Lung (tissue), 12 donors: ENCODE measurements around the gene GFPT2. TPM values are rescaled to one million over a fixed set of nuclear protein-coding genes. Genes with fewer than 3 reads are reported as not detected.
A peak's percentile ranks its signal among the peaks of the same experiment; 100 is the strongest.

Experiments
- ATAC-seq: fragments of 200-7000 bp; cut with Tn5 transposase; one replicate; pipeline ENCODE4 v1.9.1; 2020; ENCODE audit warnings: moderate number of reproducible peaks; ENCODE audit not compliant: insufficient read depth, low FRiP score
- DNase-seq, 3 donors: peaks; one replicate each; pipeline ENCODE4 v3.0.0-alpha.2; 2013 to 2017
- H3K27ac ChIP-seq, 2 donors: one replicate each; pipeline ENCODE4 v1.5.1; 2013; ENCODE audit warnings: mild to moderate bottlenecking in 2 of 2, moderate library complexity in 2 of 2, control low read depth in 1 of 2, inconsistent platforms in 1 of 2, low read depth in 1 of 2, low read length in 1 of 2
- H3K27me3 ChIP-seq, 3 donors: one replicate each; pipeline ENCODE4 v1.5.1; 2013; ENCODE audit warnings: low read length in 2 of 3; ENCODE audit not compliant: control insufficient read depth in 3 of 3, insufficient read depth in 3 of 3
- H3K36me3 ChIP-seq, 4 donors: one replicate each; pipeline ENCODE4 v1.5.1; 2013; ENCODE audit warnings: low read length in 4 of 4, mild to moderate bottlenecking in 1 of 4, moderate library complexity in 1 of 4; ENCODE audit not compliant: control insufficient read depth in 4 of 4, insufficient read depth in 4 of 4
- H3K4me1 ChIP-seq, 5 donors: one replicate each; pipeline ENCODE4 v1.5.1; 2013; ENCODE audit warnings: low read length in 5 of 5, mild to moderate bottlenecking in 2 of 5, moderate library complexity in 1 of 5; ENCODE audit not compliant: control insufficient read depth in 5 of 5, insufficient read depth in 5 of 5
- H3K4me3 ChIP-seq: one replicate; pipeline ENCODE4 v1.5.1; 2013; ENCODE audit warnings: mild to moderate bottlenecking, control low read depth, moderate library complexity
- H3K9ac ChIP-seq, 2 donors: one replicate each; pipeline ENCODE4 v1.5.1; 2013; ENCODE audit warnings: low read length in 2 of 2, control low read depth in 1 of 2; ENCODE audit not compliant: insufficient read depth in 1 of 2
- H3K9me3 ChIP-seq, 4 donors: one replicate each; pipeline ENCODE4 v1.5.1; 2013; ENCODE audit warnings: low read length in 3 of 4, mild to moderate bottlenecking in 1 of 4, moderate library complexity in 1 of 4; ENCODE audit not compliant: control insufficient read depth in 4 of 4, insufficient read depth in 3 of 4
- CTCF ChIP-seq: IDR thresholded peaks from 2 replicates; pipeline ENCODE4 v1.5.1; 2012; ENCODE audit warnings: mild to moderate bottlenecking; ENCODE audit errors: control extremely low read depth, extremely low read depth
- WGBS, 2 donors: extraction: QIAGEN DNeasy Blood & Tissue Kit; methylation state at CpG; one replicate each; pipeline ENCODE4 v1.1.7; 2013; 5-methylcytosine and 5-hydroxymethylcytosine counted together
- polyA plus RNA-seq, 2 donors: library from polyadenylated mRNA; stranded (reverse); fragments of 200-250 nt; gene quantifications; one replicate each; pipeline ENCODE4 v1.2.1, GENCODE V29; 2013
- total RNA-seq, 2 donors: library from RNA; depleted of rRNA in 1 of 2; stranded (reverse); fragments of >200 nt in 1 of 2; gene quantifications; one replicate each; pipeline ENCODE4 v1.2.1, GENCODE V29; 2014 to 2021
- donor health status: control.
- donor health status: control.
- donor health status: Bipolar disorder and iron deficiency.
- donor health status: healthy.
- donor health status: DM: yes; HTN: yes; CAD: no.

Gene GFPT2
- total and polyA plus RNA-seq, 4 donors, result 11.1 to 26.6 (median 17.3) TPM

DNA sequence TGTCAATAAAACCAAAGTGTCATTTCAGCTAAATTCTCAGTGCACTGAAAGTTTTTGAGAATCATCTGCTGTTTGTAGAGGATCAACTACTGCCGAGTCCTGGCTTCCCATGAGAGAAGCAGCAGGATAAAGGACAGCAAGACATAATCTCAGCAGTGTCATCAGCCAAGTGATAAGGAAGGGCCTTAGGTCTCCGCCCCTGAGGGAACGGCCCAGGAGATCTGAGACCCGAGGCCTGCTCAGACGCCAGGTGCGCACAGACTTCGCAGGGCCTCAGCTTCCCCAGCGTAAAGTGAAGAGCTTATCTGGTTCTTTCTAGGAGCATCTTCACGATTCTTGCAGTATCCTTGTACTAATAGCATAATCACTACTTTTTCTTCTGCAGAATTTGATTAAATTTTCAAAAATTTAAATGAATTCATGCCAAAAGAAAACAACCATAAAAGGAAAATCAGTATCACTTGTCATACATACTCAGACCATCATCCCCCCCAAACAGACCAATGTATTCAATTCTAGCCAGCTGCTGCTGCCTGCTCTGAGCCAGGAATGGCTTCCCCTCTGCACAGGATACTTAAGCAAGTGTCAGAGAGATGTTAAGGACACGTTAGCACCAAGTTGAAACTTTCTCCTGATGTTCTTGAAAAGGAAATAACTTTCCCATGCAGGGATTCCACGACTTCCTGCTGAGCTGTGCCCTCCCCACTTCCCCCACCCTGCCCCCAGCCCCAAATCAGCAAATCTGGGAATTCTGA lies 2.2 kb downstream of the GFPT2 start:
- H3K9me3 ChIP-seq, result no peaks in the 10 kb centered on the region
- ATAC-seq (no peak), DNase-seq (peak; percentile 46 to 74 (median 66))
- H3K27me3 ChIP-seq, result peaks cover 0 to 11% (median 0%) of the 10 kb centered on the region in 3 donors
- TF ChIP-seq CTCF, result no peak
- WGBS, 2 donors, result 74 to 82% methylated on average over 11 of the region's 11 CpGs
- H3K36me3 ChIP-seq, result no peaks in the 10 kb centered on the region
- H3K27ac ChIP-seq, result no peak overlapping the region
- no peak overlapping the region for H3K9ac ChIP-seq
- H3K4me3 ChIP-seq, result no peak overlapping the region
- H3K4me1 ChIP-seq, result peaks cover 0 to 19% (median 6%) of the 10 kb centered on the region in 5 donors

GRCh38 chr5:180350296-180350695 lies 2.8 kb downstream of the GFPT2 start:
- Histone ChIP-seq H3K27ac (no peak overlapping the region), H3K9ac (no peak overlapping the region), H3K4me3 (no peak overlapping the region), H3K9me3 (no peaks in the 10 kb centered on the region), H3K36me3 (no peaks in the 10 kb centered on the region), H3K27me3 (peaks cover 0 to 11% (median 0%) of the 10 kb centered on the region in 3 donors), H3K4me1 (peaks cover 0 to 19% (median 6%) of the 10 kb centered on the region in 5 donors)
- 82 to 86% methylated on average over 7 of the region's 7 CpGs for WGBS, 2 donors
- no peak for DNase-seq
- TF ChIP-seq CTCF, result no peak
- no peak for ATAC-seq

DNA sequence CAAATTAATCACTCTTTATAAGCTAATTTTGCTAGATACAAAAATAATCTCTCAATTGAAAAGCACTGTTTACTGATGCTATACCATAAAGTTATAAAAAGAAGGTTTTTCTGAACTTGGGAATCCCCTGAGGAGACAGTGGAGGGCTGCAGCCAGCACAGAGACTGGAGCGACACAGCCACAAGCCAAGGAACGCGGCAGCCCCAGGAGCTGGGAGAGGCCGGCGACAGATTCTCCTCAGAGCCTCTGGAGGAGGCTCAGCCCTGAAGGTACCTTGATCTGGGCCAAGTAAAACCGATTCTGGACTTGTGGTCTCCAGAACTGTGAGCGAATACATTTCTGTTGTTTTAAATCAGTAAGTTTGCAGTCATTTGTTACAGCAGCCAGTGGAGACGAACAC lies 3.7 kb downstream of the GFPT2 start:
- no peak overlapping the region for H3K27ac ChIP-seq
- WGBS, 2 donors, result 93% methylated on average over 8 of the region's 8 CpGs
- no peaks in the 10 kb centered on the region for H3K9me3 ChIP-seq
- H3K4me1 ChIP-seq, result peaks cover 0 to 18% (median 6%) of the 10 kb centered on the region in 5 donors
- no peaks in the 10 kb centered on the region for H3K36me3 ChIP-seq
- no peak overlapping the region for H3K9ac ChIP-seq
- no peak for TF ChIP-seq CTCF
- no peak for ATAC-seq
- peaks cover 0 to 7% (median 0%) of the 10 kb centered on the region in 3 donors for H3K27me3 ChIP-seq
- no peak overlapping the region for H3K4me3 ChIP-seq
- no peak for DNase-seq
